ENCODE data around the gene METAP2.
A peak's percentile ranks its signal among the peaks of the same experiment; 100 is the strongest.

GRCh38 chr12:95548539-95549391 is 74.8 kb downstream of the METAP2 start:
- TF ChIP-seq MAX (IDR thresholded peaks at IDR 0.05) (no peak; the same call in 1 of the 2 replicates), EZH2 (IDR thresholded peaks at IDR 0.05; ENCODE audit: low read depth, low read length, severe bottlenecking) (no peak), TCF12 (IDR thresholded peaks at IDR 0.05; ENCODE audit: low read depth, low read length) (no peak), POLR2AphosphoS5 (IDR thresholded peaks at IDR 0.05; ENCODE audit: low read depth, low read length) (peak; percentile 73), EP300 (IDR thresholded peaks at IDR 0.05; ENCODE audit: borderline replicate concordance in 1 of 2, low read depth in 2 of 2, low read length in 2 of 2) (no peak), POLR2A (IDR thresholded peaks at IDR 0.05; ENCODE audit: control extremely low read depth in 1 of 2, low read depth in 2 of 2, low read length in 2 of 2) (peak in 1 of 2 experiments; percentile 64; a peak in 2 of 3 replicates), YY1 (IDR thresholded peaks at IDR 0.05; ENCODE audit: low read depth, low read length) (peak; percentile 92), RFX5 (IDR thresholded peaks at IDR 0.05; ENCODE audit: borderline replicate concordance, low read depth, low read length) (no peak)

All from H1 (cell line).